Effector memory CD4-positive, alpha-beta T cell (primary cell): Measurements from ENCODE around the gene DACH1.

Experiments used
- DNase-seq, 3 donors: peaks; one replicate each; pipeline ENCODE4 v3.0.0-alpha.2; 2020
- H3K27ac ChIP-seq: 2 replicates; pipeline ENCODE4 v1.7.0; 2013; ENCODE audit warnings: mild to moderate bottlenecking, low read length, moderate library complexity; ENCODE audit not compliant: insufficient read depth, poor library complexity, severe bottlenecking
- H3K27me3 ChIP-seq: replicated peaks from 2 replicates; pipeline ENCODE4 v1.7.0; 2013; ENCODE audit warnings: mild to moderate bottlenecking, low read length; ENCODE audit not compliant: insufficient read depth, control insufficient read depth, poor library complexity, severe bottlenecking
- H3K36me3 ChIP-seq: 2 replicates; pipeline ENCODE4 v1.7.0; 2013; ENCODE audit warnings: mild to moderate bottlenecking, low read length, moderate library complexity; ENCODE audit not compliant: control insufficient read depth, insufficient read depth
- H3K4me1 ChIP-seq: 2 replicates; pipeline ENCODE4 v1.7.0; 2013; ENCODE audit warnings: low read length, mild to moderate bottlenecking; ENCODE audit not compliant: control insufficient read depth, insufficient read depth, poor library complexity, severe bottlenecking
- H3K4me3 ChIP-seq: 2 replicates; pipeline ENCODE4 v1.7.0; 2013; ENCODE audit warnings: low read length, low read depth, mild to moderate bottlenecking; ENCODE audit not compliant: insufficient read depth, poor library complexity, severe bottlenecking
- H3K9me3 ChIP-seq: 2 replicates; pipeline ENCODE4 v1.7.0; 2013; ENCODE audit warnings: mild to moderate bottlenecking, low read length, moderate library complexity; ENCODE audit not compliant: control insufficient read depth

The DACH1 gene

DNA sequence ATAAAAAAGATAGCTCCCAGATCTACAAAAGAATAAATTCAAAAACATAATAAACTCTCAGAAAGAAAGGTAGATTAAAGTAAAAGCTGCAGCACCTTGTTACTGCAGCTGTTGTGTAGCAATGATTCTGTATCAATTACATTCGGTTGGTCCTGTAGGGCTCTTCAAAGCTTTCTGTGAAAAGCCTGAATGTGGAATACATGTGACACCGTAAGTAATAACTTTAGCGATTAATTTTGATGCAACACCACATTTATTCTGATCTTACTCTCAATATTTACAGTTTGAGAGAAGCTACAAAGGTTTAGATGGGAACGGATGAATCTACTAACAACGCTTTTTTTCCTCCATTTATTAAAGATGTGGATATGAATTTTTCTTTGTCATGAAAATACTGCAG, 279.2 kb downstream of the DACH1 start:
- no peak overlapping the region for H3K4me3 ChIP-seq
- no peak overlapping the region for H3K27ac ChIP-seq
- no peaks in the 10 kb centered on the region for H3K9me3 ChIP-seq
- DNase-seq: no peak
- no peaks in the 10 kb centered on the region for H3K27me3 ChIP-seq
- no peaks in the 10 kb centered on the region for H3K4me1 ChIP-seq
- no peaks in the 10 kb centered on the region for H3K36me3 ChIP-seq

DNA sequence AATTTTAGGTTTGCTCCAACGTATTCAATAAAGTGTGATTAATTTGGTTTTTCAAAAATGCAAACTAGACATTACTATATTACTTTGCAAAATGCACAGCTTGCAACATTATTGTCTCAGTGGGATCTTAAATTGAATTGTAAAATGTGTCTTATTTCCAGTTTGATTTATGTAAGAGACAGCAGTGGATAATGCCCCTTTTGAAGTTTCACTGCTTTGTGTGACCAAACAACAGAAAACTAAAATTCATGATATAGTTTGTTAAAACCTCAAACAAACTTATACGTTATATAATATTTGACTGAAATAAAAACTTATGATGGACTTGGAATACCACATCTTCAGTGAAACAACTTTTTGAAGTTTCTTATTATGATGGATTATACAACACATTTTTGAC, 279.8 kb downstream of the DACH1 start:
- Histone ChIP-seq H3K27me3 (no peaks in the 10 kb centered on the region), H3K36me3 (no peaks in the 10 kb centered on the region), H3K4me3 (no peak overlapping the region), H3K4me1 (no peaks in the 10 kb centered on the region), H3K27ac (no peak overlapping the region), H3K9me3 (no peaks in the 10 kb centered on the region)
- DNase-seq: no peak

DNA sequence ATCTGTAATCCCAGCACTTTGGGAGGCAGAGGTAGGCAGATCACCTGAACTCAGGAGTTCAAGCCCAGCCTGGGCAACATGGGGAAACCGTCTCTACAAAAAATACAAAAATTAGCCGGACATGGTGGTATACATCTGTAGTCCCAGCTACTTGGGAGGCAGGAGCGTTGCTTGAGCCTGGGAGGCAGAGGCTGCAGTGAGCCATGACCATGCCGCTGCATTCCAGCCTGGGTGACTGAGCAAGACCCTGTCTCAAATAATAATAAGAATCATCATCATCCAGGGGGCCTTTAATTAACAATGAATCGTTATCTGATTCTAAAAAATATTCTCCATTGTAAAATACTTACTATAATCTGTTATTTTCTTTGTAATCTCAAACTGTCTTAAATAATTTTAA, 283.4 kb downstream of the DACH1 start:
- Histone ChIP-seq H3K9me3 (no peaks in the 10 kb centered on the region), H3K4me3 (no peak overlapping the region), H3K27me3 (no peaks in the 10 kb centered on the region), H3K27ac (no peak overlapping the region), H3K4me1 (no peaks in the 10 kb centered on the region), H3K36me3 (no peaks in the 10 kb centered on the region)
- DNase-seq: no peak

DNA sequence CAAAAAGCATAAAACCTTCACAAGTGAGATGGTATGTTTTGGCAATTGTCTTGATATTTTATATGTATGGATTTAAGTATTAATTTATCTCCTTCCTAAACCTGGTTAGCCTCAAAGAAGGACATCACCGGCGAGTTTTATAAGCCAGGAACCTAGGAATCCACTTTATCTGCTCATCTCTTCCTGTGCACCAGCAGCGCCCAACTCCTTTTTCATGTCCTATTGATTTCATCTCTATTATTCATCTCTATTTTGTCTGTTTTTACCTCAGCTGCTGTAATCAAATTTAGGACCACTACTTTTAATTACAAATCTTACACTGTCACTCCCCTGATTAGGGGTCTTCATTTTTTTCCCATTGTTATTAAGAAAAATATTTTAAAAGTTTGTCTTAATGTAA, 286.4 kb downstream of the DACH1 start:
- Histone ChIP-seq H3K36me3 (no peaks in the 10 kb centered on the region), H3K27ac (no peak overlapping the region), H3K4me1 (no peaks in the 10 kb centered on the region), H3K27me3 (no peaks in the 10 kb centered on the region), H3K4me3 (no peak overlapping the region), H3K9me3 (no peaks in the 10 kb centered on the region)
- no peak for DNase-seq

DNA sequence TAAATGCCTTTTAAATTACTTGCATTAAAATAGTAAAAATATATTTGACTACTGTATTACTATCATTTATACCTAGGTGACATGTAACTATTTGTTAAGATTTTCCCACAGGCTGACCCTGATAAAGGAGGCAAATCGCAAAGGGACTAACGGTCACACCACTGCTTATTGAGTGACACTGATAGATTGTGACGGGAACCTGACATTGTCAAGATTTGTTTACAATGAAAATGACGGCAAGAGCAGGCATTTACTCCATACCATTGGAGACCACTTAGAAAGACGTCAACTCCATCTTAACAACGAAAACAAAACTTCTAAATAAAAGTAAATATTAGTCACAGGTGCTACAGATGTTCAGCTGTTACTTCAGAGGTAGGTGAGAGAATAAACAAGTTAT, 289.0 kb downstream of the DACH1 start:
- Histone ChIP-seq H3K27ac (no peak overlapping the region), H3K27me3 (no peaks in the 10 kb centered on the region), H3K4me1 (no peaks in the 10 kb centered on the region), H3K4me3 (no peak overlapping the region), H3K36me3 (no peaks in the 10 kb centered on the region), H3K9me3 (no peaks in the 10 kb centered on the region)
- no peak for DNase-seq

DNA sequence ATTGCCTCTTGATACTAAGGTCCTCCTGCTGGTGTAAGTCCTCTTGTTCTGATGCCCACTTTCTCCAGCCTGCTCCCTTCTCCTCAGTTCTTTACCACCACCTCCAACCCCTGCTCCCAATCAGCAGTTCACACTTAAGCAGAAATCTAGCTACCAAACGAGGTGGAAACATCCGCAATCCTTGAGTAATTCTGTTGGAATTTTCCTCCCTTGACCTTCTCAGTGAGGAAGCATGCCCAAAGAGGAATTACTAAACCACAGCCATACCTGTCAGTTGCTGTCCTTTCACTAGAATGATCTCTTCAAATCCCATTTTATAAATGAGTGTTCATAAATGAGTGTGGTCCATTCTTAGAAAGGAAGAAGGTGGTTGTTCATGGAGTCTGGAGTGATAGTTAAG, 289.9 kb downstream of the DACH1 start:
- Histone ChIP-seq H3K9me3 (no peaks in the 10 kb centered on the region), H3K27ac (no peak overlapping the region), H3K27me3 (no peaks in the 10 kb centered on the region), H3K4me3 (no peak overlapping the region), H3K36me3 (no peaks in the 10 kb centered on the region), H3K4me1 (no peaks in the 10 kb centered on the region)
- DNase-seq: no peak

DNA sequence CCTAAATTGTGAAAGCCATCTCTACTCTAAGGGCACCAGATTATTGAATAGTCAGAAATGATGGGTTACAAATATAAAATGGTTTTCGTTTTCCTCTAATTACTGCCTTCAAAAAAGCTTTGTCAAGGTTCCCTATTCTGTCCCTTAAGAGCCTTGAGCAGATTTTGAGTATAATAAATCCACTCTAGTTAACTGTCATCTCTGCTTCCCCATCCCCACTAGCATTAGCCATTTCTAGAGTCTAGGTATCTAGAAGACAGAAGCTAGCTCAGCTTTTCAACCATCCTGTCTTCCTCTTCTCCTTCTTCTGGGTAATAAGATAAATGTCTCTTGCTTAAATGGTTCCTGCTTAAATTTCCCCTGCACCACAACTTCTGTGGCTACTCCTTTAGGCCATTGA, 290.4 kb downstream of the DACH1 start:
- no peak for DNase-seq
- no peaks in the 10 kb centered on the region for H3K4me1 ChIP-seq
- no peaks in the 10 kb centered on the region for H3K27me3 ChIP-seq

DNA sequence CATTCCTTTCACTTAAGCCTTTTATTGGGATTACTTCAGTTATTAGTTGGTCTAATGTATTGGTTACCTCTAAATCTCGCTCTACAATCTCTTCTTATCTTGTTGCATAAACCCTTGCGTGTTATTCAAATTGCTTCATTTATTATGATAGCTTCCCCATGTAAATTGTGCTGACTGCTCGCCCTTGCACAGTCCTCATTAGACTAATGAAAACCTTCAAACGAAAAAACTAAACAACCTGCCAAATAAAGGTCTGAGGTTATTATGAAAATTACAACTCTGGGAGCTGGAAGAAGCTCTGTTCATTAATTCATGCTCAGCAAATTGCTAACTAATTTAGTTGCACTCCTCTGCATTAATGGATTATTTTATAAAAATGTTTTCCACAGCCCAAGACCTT, 320.1 kb downstream of the DACH1 start:
- no peak for DNase-seq
- Histone ChIP-seq H3K27me3 (no peaks in the 10 kb centered on the region), H3K27ac (no peak overlapping the region), H3K9me3 (no peaks in the 10 kb centered on the region), H3K4me3 (no peak overlapping the region), H3K4me1 (no peaks in the 10 kb centered on the region), H3K36me3 (no peaks in the 10 kb centered on the region)

More for the DNA sequence above, 290.4 kb downstream of the DACH1 start:
- Histone ChIP-seq H3K4me3 (no peak overlapping the region), H3K9me3 (no peaks in the 10 kb centered on the region), H3K36me3 (no peaks in the 10 kb centered on the region), H3K27ac (no peak overlapping the region)

DNA sequence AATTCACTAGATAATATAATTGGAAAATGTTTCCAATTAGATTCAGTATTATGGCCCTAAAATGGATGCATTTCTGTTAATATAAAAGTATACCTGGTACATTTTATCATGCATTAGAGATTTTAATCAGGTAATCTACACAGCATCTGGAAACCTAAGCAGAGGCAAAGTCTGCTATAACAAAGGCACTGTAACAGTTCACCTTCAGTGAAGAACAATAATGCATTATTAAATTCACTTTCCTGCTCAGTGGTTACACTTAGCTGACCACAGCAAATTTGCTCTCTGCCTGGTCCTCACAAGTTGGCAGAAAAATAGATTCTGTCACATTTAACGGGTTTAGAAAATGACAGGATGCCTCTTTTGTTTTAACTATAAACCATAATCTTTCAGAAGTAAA, 326.9 kb downstream of the DACH1 start:
- Histone ChIP-seq H3K9me3 (no peaks in the 10 kb centered on the region), H3K27ac (no peak overlapping the region), H3K36me3 (no peaks in the 10 kb centered on the region), H3K4me1 (no peaks in the 10 kb centered on the region), H3K4me3 (no peak overlapping the region), H3K27me3 (no peaks in the 10 kb centered on the region)
- no peak for DNase-seq

DNA sequence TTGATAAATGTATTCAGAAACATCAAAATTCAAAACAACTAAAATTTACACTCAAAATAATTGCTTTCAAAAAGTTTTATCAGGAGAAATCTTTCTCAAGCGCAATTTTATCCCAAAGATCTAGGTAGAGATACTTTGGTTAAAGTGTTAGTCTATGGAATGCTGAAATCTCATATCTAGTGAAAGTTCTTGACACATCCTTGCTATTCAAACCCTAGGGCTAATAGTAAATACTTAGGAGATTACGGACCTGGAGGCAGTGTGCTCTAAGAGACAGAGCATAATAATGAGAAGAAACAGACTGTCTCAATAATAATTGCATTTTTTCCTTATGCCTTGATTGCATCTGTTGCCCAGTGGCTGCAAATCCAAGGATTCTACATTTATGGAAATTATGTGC, 330.8 kb downstream of the DACH1 start:
- Histone ChIP-seq H3K36me3 (no peaks in the 10 kb centered on the region), H3K27ac (no peak overlapping the region), H3K9me3 (no peaks in the 10 kb centered on the region), H3K4me3 (no peak overlapping the region), H3K27me3 (no peaks in the 10 kb centered on the region), H3K4me1 (no peaks in the 10 kb centered on the region)
- DNase-seq: no peak
